Measurements from ENCODE around the gene OR52W1. TPM values are rescaled to one million over a fixed set of nuclear protein-coding genes. Genes with fewer than 3 reads are reported as not detected.

Gene OR52W1, protein sequence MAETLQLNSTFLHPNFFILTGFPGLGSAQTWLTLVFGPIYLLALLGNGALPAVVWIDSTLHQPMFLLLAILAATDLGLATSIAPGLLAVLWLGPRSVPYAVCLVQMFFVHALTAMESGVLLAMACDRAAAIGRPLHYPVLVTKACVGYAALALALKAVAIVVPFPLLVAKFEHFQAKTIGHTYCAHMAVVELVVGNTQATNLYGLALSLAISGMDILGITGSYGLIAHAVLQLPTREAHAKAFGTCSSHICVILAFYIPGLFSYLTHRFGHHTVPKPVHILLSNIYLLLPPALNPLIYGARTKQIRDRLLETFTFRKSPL
- total RNA-seq = not detected

DNA sequence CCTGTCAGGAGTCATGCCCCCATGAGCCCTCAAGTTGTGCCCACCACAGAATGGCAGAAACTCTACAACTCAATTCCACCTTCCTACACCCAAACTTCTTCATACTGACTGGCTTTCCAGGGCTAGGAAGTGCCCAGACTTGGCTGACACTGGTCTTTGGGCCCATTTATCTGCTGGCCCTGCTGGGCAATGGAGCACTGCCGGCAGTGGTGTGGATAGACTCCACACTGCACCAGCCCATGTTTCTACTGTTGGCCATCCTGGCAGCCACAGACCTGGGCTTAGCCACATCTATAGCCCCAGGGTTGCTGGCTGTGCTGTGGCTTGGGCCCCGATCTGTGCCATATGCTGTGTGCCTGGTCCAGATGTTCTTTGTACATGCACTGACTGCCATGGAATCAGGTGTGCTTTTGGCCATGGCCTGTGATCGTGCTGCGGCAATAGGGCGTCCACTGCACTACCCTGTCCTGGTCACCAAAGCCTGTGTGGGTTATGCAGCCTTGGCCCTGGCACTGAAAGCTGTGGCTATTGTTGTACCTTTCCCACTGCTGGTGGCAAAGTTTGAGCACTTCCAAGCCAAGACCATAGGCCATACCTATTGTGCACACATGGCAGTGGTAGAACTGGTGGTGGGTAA lies at the start of gene OR52W1:
Gene OR52W1 (plus strand): TSS at position 51 of the 637 bp plus-strand sequence. CDS start 0 bp downstream, at position 51.

GRCh38 chr11:6170226-6170625 lies 28.8 kb upstream of the OR52W1 start, which contains the start of gene OR52B2:
OR52B2 (minus strand) TSS chr11:6170326; CDS start chr11:6170326, 0 bp downstream.

GRCh38 chr11:6205366-6205765 lies 6.3 kb downstream of the OR52W1 start, which contains the start of gene C11orf42:
C11orf42 (plus strand) TSS chr11:6205557; CDS start chr11:6205616, 59 bp downstream.

GRCh38 chr11:6234387-6235107 lies 35.5 kb downstream of the OR52W1 start, which contains the start of gene FHIP1B:
FHIP1B (minus strand) TSS chr11:6234636; CDS start chr11:6224516, 10,120 bp downstream.

GRCh38 chr11:6238902-6239301 lies 39.9 kb downstream of the OR52W1 start, which contains the start of gene CNGA4:
CNGA4 (plus strand) TSS chr11:6239089; CDS start chr11:6239207, 118 bp downstream.

Other genes starting within 250 kb of the OR52W1 start
- gene OR56A5, start 230.7 kb upstream of the OR52W1 start, total RNA-seq = not detected
- not detected for gene OR52L1, start 212.2 kb upstream of the OR52W1 start, total RNA-seq
- not detected for gene OR56A4, start 192.3 kb upstream of the OR52W1 start, total RNA-seq
- gene OR56A1, start 168.5 kb upstream of the OR52W1 start, total RNA-seq = 0.12 TPM
- gene OR56B4, start 91.5 kb upstream of the OR52W1 start, total RNA-seq = not detected
- not detected for gene OR52B2, start 28.9 kb upstream of the OR52W1 start, total RNA-seq
- not detected for gene C11orf42, start 6.3 kb downstream of the OR52W1 start, total RNA-seq
- 57.0 TPM for gene FHIP1B, start 35.4 kb downstream of the OR52W1 start, total RNA-seq
- gene CNGA4, start 39.9 kb downstream of the OR52W1 start, total RNA-seq = 0.23 TPM
- 0.41 TPM for gene CCKBR, start 60.6 kb downstream of the OR52W1 start, total RNA-seq
- 25.0 TPM for gene CAVIN3, start 121.3 kb downstream of the OR52W1 start, total RNA-seq
- gene SMPD1, start 191.2 kb downstream of the OR52W1 start, total RNA-seq = 27.4 TPM
- gene APBB1, start 219.9 kb downstream of the OR52W1 start, total RNA-seq = 61.8 TPM
- 2.5 TPM for gene HPX, start 241.8 kb downstream of the OR52W1 start, total RNA-seq